ENCODE measurements around the gene NCOA3. TPM values are rescaled to one million over a fixed set of nuclear protein-coding genes. Genes with fewer than 3 reads are reported as not detected.
A peak's percentile ranks its signal among the peaks of the same experiment; 100 is the strongest.

Gene NCOA3
- total RNA-seq, 1 experiment from 2014 or later = 23.3 TPM

- H4K5ac ChIP-seq (ENCODE audit: insufficient read length, low read depth, low read length) = no peak overlapping the region
- TF ChIP-seq CTCF (conservative IDR thresholded peaks at IDR 0.05) = no peak
- no CpG with 5 or more reads among the region's 3 CpGs for WGBS (ENCODE audit: extremely low coverage, insufficient read length, low lambda C conversion rate)
Observed at GRCh38 chr20:47573559-47573958, 71.9 kb downstream of the NCOA3 start.

More at GRCh38 chr20:47573559-47573958, 71.9 kb downstream of the NCOA3 start:
- H3K27me3 Mint-ChIP-seq (ENCODE audit: low read depth) = no peaks in the 10 kb centered on the region
- peaks cover 48 to 51% of the 10 kb centered on the region in 2 experiments for H3K4me1 Mint-ChIP-seq
- H4K20me1 ChIP-seq (ENCODE audit: control insufficient read depth, insufficient read depth, insufficient read length) = no peaks in the 10 kb centered on the region
- peaks cover 8 to 20% (median 9%) of the 10 kb centered on the region in 3 experiments for H3K36me3 Mint-ChIP-seq (ENCODE audit: insufficient read depth in 1 of 3, low read depth in 3 of 3)
- H3K79me2 ChIP-seq (ENCODE audit: insufficient read depth, low read length) = peaks cover 3% of the 10 kb centered on the region; the same call in 1 of the 2 replicates
- H3K79me1 ChIP-seq (ENCODE audit: insufficient read depth, low read depth, low read length, poor library complexity, severe bottlenecking) = no peaks in the 10 kb centered on the region
- no peak overlapping the region for H4K91ac ChIP-seq (ENCODE audit: insufficient read length, low read depth, low read length)
- no peak overlapping the region for H3K18ac ChIP-seq (ENCODE audit: insufficient read length, low read depth, low read length)
- no peak overlapping the region for H3K4me2 ChIP-seq (ENCODE audit: insufficient read depth, insufficient read length, low read length)
- no peak overlapping the region for H2BK20ac ChIP-seq (ENCODE audit: low read depth, low read length, poor library complexity, severe bottlenecking)
- H2AK5ac ChIP-seq (ENCODE audit: insufficient read length, low read length) = no peak overlapping the region
- H2AFZ ChIP-seq (ENCODE audit: low read length) = no peak overlapping the region
- H3T11ph ChIP-seq (ENCODE audit: low read length) = no peak overlapping the region
- no peak overlapping the region for H2BK15ac ChIP-seq (ENCODE audit: low read depth, low read length)
- no peaks in the 10 kb centered on the region for H3K23me2 ChIP-seq (ENCODE audit: insufficient read length, low read depth, low read length, poor library complexity, severe bottlenecking)
- no peak overlapping the region for H3K23ac ChIP-seq (ENCODE audit: insufficient read length, low read depth, low read length)
- no peak overlapping the region for H3K56ac ChIP-seq (ENCODE audit: insufficient read length, low read depth, low read length)
- peak overlapping the region in 1 of 3 experiments; percentile 92; a peak in 3 of 7 replicates for H3K27ac Mint-ChIP-seq
- H3K9me3 ChIP-seq (ENCODE audit: control insufficient read depth, low read depth, low read length) = no peaks in the 10 kb centered on the region
- H3K4ac ChIP-seq (ENCODE audit: low read depth, low read length) = no peak overlapping the region
- H3K27me3 ChIP-seq (ENCODE audit: insufficient read depth, low read length) = no peaks in the 10 kb centered on the region
- H2BK12ac ChIP-seq (ENCODE audit: insufficient read length, low read depth, low read length) = no peak overlapping the region
- H2BK120ac ChIP-seq (ENCODE audit: low read depth, low read length, poor library complexity, severe bottlenecking) = no peak overlapping the region
- no peak for DNase-seq
- H3K4me3 Mint-ChIP-seq = no peak overlapping the region; a peak in 1 of 5 replicates
- no peak overlapping the region for H4K8ac ChIP-seq (replicated peaks; ENCODE audit: insufficient read length, low read depth, low read length)
- H3K14ac ChIP-seq (ENCODE audit: insufficient read depth, low read length) = no peak overlapping the region
- peak overlapping the region; percentile 27 for H3K27ac ChIP-seq (ENCODE audit: insufficient read length, low read depth, low read length)
- peaks cover 3% of the 10 kb centered on the region; the same call in 1 of the 2 replicates for H3K4me1 ChIP-seq (ENCODE audit: insufficient read depth, low read length)
- no peak overlapping the region for H2BK5ac ChIP-seq (ENCODE audit: insufficient read length, low read length)
- H3K9ac ChIP-seq (ENCODE audit: extremely low read depth, insufficient read length, low read length) = no peak overlapping the region
- H3K9me3 Mint-ChIP-seq = peaks cover 14 to 18% of the 10 kb centered on the region in 2 experiments

All from H9 (cell line).